Activated CD4-positive, alpha-beta T cell treated with anti-CD3 and anti-CD28 coated beads for 36 hours (primary cell): ENCODE measurements around the gene NNMT. TPM values are rescaled to one million over a fixed set of nuclear protein-coding genes. Genes with fewer than 3 reads are reported as not detected.

Source experiments
- ATAC-seq: fragments of 200-7000 bp; cut with Tn5 transposase; one replicate; pipeline ENCODE4 v1.10.0; 2021; ENCODE audit warnings: mild to moderate bottlenecking, moderate library complexity
- CTCF ChIA-PET: fragments of 350-600 bp; sonication (Branson Sonifier 250); formaldehyde crosslinking; loops from one replicate; lab custom pipeline; 2021; ENCODE audit warnings: antibody characterized with exemption; lab: Charles Lee
- POLR2A ChIA-PET: fragments of 350-600 bp; sonication (Branson Sonifier 250); formaldehyde crosslinking; loops from one replicate; lab custom pipeline; 2021; ENCODE audit warnings: antibody characterized with exemption, inconsistent platforms; lab: Charles Lee
- DNase-seq: peaks from one replicate; pipeline ENCODE4 v3.0.0-alpha.2; 2020
- H3K27ac Mint-ChIP-seq: one replicate; pipeline ENCODE4 v1.8.0; 2021; ENCODE audit warnings: mixed read lengths
- H3K27me3 Mint-ChIP-seq: one replicate; pipeline ENCODE4 v1.8.0; 2021; ENCODE audit warnings: mixed read lengths
- H3K36me3 Mint-ChIP-seq: one replicate; pipeline ENCODE4 v1.8.0; 2021; ENCODE audit warnings: low read depth, mixed read lengths
- H3K4me1 Mint-ChIP-seq: one replicate; pipeline ENCODE4 v1.8.0; 2021; ENCODE audit warnings: mixed read lengths
- H3K4me3 Mint-ChIP-seq: one replicate; pipeline ENCODE4 v1.8.0; 2021; ENCODE audit warnings: mild to moderate bottlenecking, moderate library complexity, mixed read lengths
- H3K9me3 Mint-ChIP-seq: one replicate; pipeline ENCODE4 v1.8.0; 2021; ENCODE audit warnings: low read depth, mixed read lengths
- intact Hi-C, 2 experiments: fragments of 100-400 bp; cut with DNase I in 1 of 2; cut with micrococcal nuclease in 1 of 2; formaldehyde crosslinking; loops; one replicate each; pipeline versions ENCODE4 v1.14.2 to v1.15.1; 2022 to 2024; cut with DNase I, micrococcal nuclease
- total RNA-seq, 2 experiments: library from RNA; stranded (reverse); gene quantifications; one replicate each; pipeline ENCODE4 v1.2.3, GENCODE V29; 2021

The NNMT gene
- total RNA-seq, 2 experiments from 2014 or later, result not detected

DNA sequence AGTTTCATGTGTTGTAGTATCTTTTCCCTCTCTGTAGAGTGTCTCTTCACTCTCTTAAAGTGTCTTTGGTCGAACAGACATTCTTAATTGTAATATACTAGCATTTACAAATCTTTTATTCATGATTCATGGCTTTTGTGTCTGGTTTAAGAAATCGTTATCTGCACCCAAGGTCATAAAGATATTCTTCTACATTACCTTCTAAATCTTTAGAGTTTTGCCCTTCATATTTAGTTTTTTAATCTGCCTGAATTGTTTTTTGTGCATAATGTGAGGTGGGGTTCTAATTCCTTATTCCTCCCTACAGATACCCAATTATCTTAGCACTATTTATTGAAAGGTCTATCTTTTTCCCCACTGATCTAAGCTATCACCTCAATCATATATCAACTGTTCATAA is 9.0 kb upstream of the NNMT start:
- ATAC-seq (no peak), DNase-seq (no peak)
- H3K27ac Mint-ChIP-seq, result no peak overlapping the region
- intact Hi-C loops, result no loop called here
- ChIA-PET POLR2A (no interaction called here), CTCF (no interaction called here)
- no peaks in the 10 kb centered on the region for H3K4me1 Mint-ChIP-seq
- H3K4me3 Mint-ChIP-seq, result no peak overlapping the region
- H3K9me3 Mint-ChIP-seq, result no peaks in the 10 kb centered on the region
- no peaks in the 10 kb centered on the region for H3K36me3 Mint-ChIP-seq
- H3K27me3 Mint-ChIP-seq, result no peaks in the 10 kb centered on the region

DNA sequence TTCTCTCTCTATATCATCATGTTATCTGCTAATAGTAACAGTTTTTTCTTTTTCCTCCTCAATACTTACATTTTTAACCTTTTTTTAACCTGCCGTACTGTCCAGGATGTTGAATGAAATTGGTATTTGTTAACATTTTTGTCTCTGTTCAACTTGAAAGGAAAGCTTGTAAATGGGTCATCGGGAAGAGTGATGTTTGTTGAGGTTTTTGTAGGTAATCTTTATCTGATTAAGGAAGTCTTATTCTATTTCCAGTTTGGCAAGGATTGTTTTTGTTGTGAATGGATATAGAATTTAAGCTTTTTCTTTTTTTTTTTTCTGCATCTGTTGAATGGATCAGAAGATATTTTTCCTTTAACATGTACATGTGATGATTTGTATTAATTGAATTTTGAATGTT is 8.1 kb upstream of the NNMT start:
- intact Hi-C loops, result no loop called here
- H3K4me3 Mint-ChIP-seq, result no peak overlapping the region
- ATAC-seq (no peak), DNase-seq (no peak)
- CTCF ChIA-PET, result interaction anchor here (0.7 to 1.1 kb wide), 3 partner anchors 27 to 267 kb away, joined by 3 read pairs; no protein-coding TSS in a partner anchor
- POLR2A ChIA-PET, result interaction anchor here (0.6 to 0.7 kb wide), 2 partner anchors 45 to 164 kb away, joined by 3 read pairs; no protein-coding TSS in a partner anchor
- no peaks in the 10 kb centered on the region for H3K4me1 Mint-ChIP-seq
- H3K27ac Mint-ChIP-seq, result no peak overlapping the region
- no peaks in the 10 kb centered on the region for H3K27me3 Mint-ChIP-seq
- H3K36me3 Mint-ChIP-seq, result no peaks in the 10 kb centered on the region
- H3K9me3 Mint-ChIP-seq, result no peaks in the 10 kb centered on the region

DNA sequence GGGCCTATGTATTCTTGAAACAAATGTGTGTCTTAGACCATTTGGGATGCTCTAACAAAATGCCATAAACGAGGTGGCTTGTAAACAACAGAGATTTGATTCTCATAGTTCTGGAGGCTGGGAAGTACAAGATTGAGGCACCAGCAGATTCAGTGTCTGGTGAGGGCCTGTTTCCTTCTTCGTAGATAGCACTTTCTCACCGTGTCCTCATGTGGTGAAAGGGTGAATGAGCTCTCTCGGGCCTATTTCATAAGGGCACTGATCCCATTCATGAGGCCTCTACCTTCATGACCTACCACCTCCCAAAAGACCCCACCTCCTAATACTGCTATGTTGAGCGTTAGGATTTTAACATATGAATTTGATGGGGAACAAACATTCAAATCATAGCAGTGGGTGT is 6.4 kb upstream of the NNMT start:
- Mint-ChIP-seq H3K27me3 (peaks cover 2% of the 10 kb centered on the region), H3K36me3 (no peaks in the 10 kb centered on the region), H3K27ac (no peak overlapping the region), H3K4me3 (no peak overlapping the region), H3K9me3 (no peaks in the 10 kb centered on the region), H3K4me1 (no peaks in the 10 kb centered on the region)
- intact Hi-C loops, result no loop called here
- DNase-seq (no peak), ATAC-seq (no peak)
- CTCF ChIA-PET, result no interaction called here
- POLR2A ChIA-PET, result no interaction called here

DNA sequence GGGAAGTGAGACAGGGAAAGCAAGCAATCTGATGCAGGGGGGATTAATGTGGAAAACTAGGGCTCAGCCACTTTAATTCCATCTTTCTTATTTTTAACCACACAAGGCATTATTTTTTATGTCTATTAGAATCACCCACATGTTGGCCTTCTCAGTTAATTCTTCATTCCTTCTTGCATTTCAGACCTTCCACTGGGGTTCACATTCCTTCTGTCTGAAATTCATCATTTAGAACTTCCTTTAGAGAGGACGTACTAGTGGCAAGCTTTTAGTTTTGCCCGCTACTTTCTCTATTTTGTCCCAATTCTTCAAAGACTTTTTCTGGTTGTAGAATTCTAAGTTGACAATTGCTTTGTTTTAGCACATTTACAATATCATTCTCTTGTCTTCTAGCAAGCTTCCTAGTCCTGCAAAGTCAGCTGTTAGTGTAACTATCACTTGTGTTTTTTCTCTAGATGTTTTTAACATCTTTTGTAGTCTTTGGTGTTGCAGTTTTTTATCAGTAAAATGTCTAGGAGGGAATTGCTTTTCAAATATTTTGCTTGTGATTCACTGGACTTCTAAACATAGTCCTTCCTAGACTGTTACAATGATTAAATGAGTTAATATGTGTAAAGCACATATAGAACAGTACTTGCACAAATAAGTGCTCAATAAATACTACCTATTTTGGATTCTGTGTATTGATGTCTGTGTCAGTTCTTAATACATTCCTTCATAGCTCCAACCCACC is 5.5 kb upstream of the NNMT start:
- Mint-ChIP-seq H3K9me3 (no peaks in the 10 kb centered on the region), H3K4me1 (no peaks in the 10 kb centered on the region), H3K27me3 (peaks cover 3% of the 10 kb centered on the region), H3K4me3 (no peak overlapping the region), H3K27ac (no peak overlapping the region), H3K36me3 (no peaks in the 10 kb centered on the region)
- no peak for ATAC-seq
- no peak for DNase-seq
- intact Hi-C loops, result no loop called here
- ChIA-PET POLR2A (no interaction called here), CTCF (interaction anchor here (0.6 kb wide), 2 partner anchors 212 to 472 kb away, joined by 3 read pairs; no protein-coding TSS in a partner anchor)

GRCh38 chr11:114291381-114291780 is 4.8 kb upstream of the NNMT start:
- intact Hi-C loops, result no loop called here
- no peak for ATAC-seq
- DNase-seq, result no peak
- ChIA-PET POLR2A (no interaction called here), CTCF (interaction anchor here (0.6 kb wide), 1 partner anchor 213 kb away, joined by 3 read pairs; no protein-coding TSS in a partner anchor)
- no peak overlapping the region for H3K4me3 Mint-ChIP-seq
- H3K27ac Mint-ChIP-seq, result no peak overlapping the region
- no peaks in the 10 kb centered on the region for H3K36me3 Mint-ChIP-seq
- peaks cover 7% of the 10 kb centered on the region for H3K27me3 Mint-ChIP-seq
- H3K4me1 Mint-ChIP-seq, result no peaks in the 10 kb centered on the region
- no peaks in the 10 kb centered on the region for H3K9me3 Mint-ChIP-seq

DNA sequence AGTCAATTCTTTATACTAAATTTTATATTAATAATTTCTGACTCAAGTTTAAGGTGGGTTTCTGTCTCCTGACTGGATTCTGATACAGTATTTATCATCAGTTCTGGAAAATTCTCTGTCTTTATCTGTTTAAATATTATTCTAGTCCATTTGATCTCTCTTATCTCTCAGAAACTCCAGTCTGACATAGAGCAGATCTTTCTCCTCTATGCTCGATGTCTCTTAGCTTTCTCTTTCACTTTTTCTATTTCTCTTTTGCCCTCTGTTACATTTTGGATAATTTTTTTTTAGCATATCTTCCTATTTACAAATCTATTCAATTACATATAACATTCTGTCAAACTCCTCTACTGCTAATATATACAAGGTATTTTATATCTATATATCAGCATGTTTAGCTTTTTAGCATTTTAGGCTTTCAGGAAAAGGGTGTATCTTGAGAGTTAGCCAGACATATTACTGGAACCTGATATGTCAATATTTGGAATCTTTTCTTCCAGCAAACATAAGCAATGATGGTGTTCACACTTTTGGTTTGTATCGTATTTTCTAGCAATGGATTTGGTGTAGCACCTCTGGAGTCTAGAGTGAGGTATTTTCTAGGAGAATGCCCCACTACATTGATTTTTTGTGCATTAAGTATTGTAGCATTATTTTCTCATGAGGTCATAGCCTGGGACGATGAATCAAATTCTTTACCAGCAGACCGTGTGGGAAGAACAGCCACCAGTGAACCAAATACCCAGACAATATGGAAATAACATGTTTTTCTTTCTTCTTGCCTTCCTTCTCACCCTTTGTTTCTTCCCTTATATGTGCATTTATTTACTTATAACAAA is 4.1 kb upstream of the NNMT start:
- Mint-ChIP-seq H3K27ac (no peak overlapping the region), H3K36me3 (no peaks in the 10 kb centered on the region), H3K27me3 (peaks cover 7% of the 10 kb centered on the region), H3K4me3 (no peak overlapping the region), H3K9me3 (no peaks in the 10 kb centered on the region), H3K4me1 (no peaks in the 10 kb centered on the region)
- ChIA-PET CTCF (no interaction called here), POLR2A (no interaction called here)
- ATAC-seq, result no peak
- DNase-seq, result no peak
- intact Hi-C loops, result no loop called here

DNA sequence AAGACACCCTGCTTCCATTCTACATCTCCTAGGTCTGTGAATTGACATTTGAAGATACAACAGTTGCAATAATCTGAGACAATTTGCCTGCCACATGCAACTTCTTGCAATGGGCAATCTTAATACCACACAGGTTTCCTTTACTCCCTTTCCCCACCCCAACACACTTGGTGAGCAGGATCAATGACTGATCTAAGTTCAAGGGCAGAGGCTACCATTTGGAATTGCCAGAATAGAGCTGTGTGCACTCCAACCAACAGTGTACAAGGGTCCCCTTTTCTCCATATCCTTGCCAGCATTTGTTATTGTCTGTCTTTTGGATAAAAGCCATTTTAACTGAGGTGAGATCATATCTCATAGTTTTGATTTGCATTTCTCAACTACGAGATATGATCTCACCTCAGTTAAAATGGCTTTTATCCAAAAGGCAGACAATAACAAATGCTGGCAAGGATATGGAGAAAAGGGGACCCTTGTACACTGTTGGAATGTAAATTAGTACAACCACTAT is 2.9 kb upstream of the NNMT start:
- ChIA-PET CTCF (no interaction called here), POLR2A (no interaction called here)
- Mint-ChIP-seq H3K27me3 (peaks cover 10% of the 10 kb centered on the region), H3K4me3 (no peak overlapping the region), H3K36me3 (no peaks in the 10 kb centered on the region), H3K4me1 (no peaks in the 10 kb centered on the region), H3K27ac (no peak overlapping the region), H3K9me3 (no peaks in the 10 kb centered on the region)
- DNase-seq (no peak), ATAC-seq (no peak)
- intact Hi-C loops, result no loop called here

DNA sequence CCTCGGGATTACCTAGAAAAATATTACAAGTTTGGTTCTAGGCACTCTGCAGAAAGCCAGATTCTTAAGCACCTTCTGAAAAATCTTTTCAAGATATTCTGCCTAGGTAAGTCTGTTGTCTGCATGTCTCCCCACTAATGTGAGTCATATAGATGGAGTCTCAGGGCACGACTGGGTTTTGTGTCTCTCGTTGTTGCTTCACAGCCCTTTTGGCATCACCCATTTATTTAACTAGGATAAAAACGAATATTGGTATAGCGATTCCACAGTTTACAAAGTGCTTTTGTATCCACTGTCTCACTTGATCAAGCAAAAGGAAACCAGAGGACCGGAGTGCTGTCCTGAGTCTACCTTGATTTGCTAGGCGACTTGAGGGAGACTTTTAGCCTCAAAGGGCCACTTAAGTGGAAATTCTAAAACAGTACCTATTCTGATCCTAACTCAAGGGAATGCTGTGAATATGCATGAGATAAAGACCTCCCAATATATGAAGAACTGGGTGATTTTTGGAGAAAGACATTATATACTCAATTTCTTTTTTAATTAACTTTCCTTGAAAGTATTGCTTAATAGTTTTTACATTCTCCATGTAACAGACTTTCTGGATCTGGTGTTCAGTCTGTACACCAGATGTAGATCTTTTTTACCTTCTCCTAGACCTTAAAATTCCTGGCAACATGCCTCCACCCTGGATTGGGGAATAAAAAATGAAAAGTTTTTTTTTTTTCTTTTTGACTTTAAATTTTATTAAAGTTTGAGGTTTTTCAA is 590 bp downstream of the NNMT start:
- Mint-ChIP-seq H3K9me3 (peaks cover 7% of the 10 kb centered on the region), H3K4me1 (no peaks in the 10 kb centered on the region), H3K27ac (no peak overlapping the region), H3K36me3 (no peaks in the 10 kb centered on the region), H3K27me3 (peaks cover 12% of the 10 kb centered on the region), H3K4me3 (no peak overlapping the region)
- intact Hi-C loops, result no loop called here
- ChIA-PET POLR2A (no interaction called here), CTCF (no interaction called here)
- DNase-seq, result no peak
- ATAC-seq, result no peak

DNA sequence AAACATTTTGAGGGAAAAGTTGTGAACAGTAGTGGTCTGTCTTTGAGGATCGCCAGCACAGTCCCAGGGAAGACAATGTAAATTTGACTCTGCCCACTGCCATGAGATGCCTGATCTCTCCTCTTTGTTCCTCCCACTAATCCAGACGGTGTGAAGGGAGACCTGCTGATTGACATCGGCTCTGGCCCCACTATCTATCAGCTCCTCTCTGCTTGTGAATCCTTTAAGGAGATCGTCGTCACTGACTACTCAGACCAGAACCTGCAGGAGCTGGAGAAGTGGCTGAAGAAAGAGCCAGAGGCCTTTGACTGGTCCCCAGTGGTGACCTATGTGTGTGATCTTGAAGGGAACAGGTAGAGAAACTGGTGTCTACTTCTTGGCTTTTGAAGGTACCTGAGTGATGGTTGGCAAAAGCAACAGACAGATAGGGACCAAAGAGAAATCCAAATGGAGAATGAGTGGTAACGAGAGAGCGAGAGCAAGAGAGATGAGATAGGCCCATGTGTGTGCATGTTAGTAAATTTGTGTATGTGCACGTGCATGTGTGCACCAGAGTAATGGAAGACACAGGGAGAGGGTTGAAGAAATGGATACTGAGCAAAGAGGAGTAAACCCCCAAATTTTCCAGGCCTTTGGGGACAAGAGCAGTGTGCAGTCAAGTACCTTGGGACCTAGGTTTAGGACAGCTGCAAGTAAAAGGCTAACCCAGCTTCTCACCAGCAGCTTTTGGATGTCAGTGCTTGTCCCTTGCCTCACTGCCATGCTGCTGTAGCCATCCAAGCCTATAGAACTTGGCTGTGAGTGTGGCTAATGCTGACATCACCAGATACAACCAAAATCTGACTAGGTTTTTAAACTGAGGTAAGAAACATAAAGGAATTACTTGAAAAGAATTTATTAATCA is 1.9 kb downstream of the NNMT start:
- ChIA-PET POLR2A (no interaction called here), CTCF (no interaction called here)
- Mint-ChIP-seq H3K36me3 (no peaks in the 10 kb centered on the region), H3K9me3 (peaks cover 9% of the 10 kb centered on the region), H3K27ac (no peak overlapping the region), H3K27me3 (peaks cover 12% of the 10 kb centered on the region), H3K4me1 (no peaks in the 10 kb centered on the region), H3K4me3 (no peak overlapping the region)
- intact Hi-C loops, result no loop called here
- no peak for ATAC-seq
- no peak for DNase-seq

GRCh38 chr11:114298710-114299109 is 2.5 kb downstream of the NNMT start:
- POLR2A ChIA-PET, result no interaction called here
- Mint-ChIP-seq H3K36me3 (no peaks in the 10 kb centered on the region), H3K27me3 (peaks cover 12% of the 10 kb centered on the region), H3K9me3 (peaks cover 9% of the 10 kb centered on the region), H3K27ac (no peak overlapping the region), H3K4me1 (no peaks in the 10 kb centered on the region), H3K4me3 (no peak overlapping the region)
- CTCF ChIA-PET, result no interaction called here
- intact Hi-C loops, result no loop called here
- DNase-seq (no peak), ATAC-seq (no peak)
